H1 (cell line): ENCODE measurements around the gene MBLAC1. TPM values are rescaled to one million over a fixed set of nuclear protein-coding genes. Genes with fewer than 3 reads are reported as not detected.

Source experiments
- CTCF ChIA-PET: fragments of 300-600 bp; sonication (Branson Sonifier 250); formaldehyde crosslinking; loops from one replicate; lab custom pipeline; 2021; ENCODE audit not compliant: partially characterized antibody; lab: Charles Lee
- POLR2A ChIA-PET: fragments of 300-600 bp; sonication (Branson Sonifier 250); formaldehyde crosslinking; loops from one replicate; lab custom pipeline; 2021; ENCODE audit warnings: inconsistent platforms; ENCODE audit not compliant: partially characterized antibody; lab: Charles Lee
- DNase-seq, 2 experiments: peaks; one replicate each; pipeline versions ENCODE4 v3.0.0 to v3.0.0-alpha.2; 2010 to 2022; ENCODE audit warnings: low spot score in 2 of 2, low read depth in 1 of 2, mixed read lengths in 1 of 2
- FAIRE-seq: peaks from 2 replicates; lab custom pipeline; 2011; peaks lifted over from hg19 to GRCh38; lab: Jason Lieb, UNC
- H2AFZ ChIP-seq: 2 replicates; pipeline ENCODE4 v1.8.1; 2012; ENCODE audit warnings: low read length, inconsistent platforms
- H2AK5ac ChIP-seq: 2 replicates; pipeline ENCODE4 v1.6.1; 2013; ENCODE audit warnings: low read depth, low read length
- H2BK120ac ChIP-seq: replicated peaks from 2 replicates; pipeline ENCODE3; 2013; ENCODE audit warnings: low read depth, low read length, inconsistent platforms
- H2BK12ac ChIP-seq: 2 replicates; pipeline ENCODE4 v1.6.1; 2013; ENCODE audit warnings: low read depth, low read length
- H2BK15ac ChIP-seq: 2 replicates; pipeline ENCODE4 v1.6.1; 2013; ENCODE audit warnings: low read length
- H2BK20ac ChIP-seq: 2 replicates; pipeline ENCODE4 v1.6.1; 2013; ENCODE audit warnings: low read length
- H2BK5ac ChIP-seq: 2 replicates; pipeline ENCODE4 v1.6.1; 2013; ENCODE audit warnings: low read depth, low read length
- H3K14ac ChIP-seq: 2 replicates; pipeline ENCODE4 v1.6.1; 2013; ENCODE audit warnings: inconsistent platforms; ENCODE audit not compliant: insufficient read length
- H3K18ac ChIP-seq: 2 replicates; pipeline ENCODE4 v1.6.1; 2013; ENCODE audit warnings: low read length; ENCODE audit errors: extremely low read depth
- H3K23ac ChIP-seq: 2 replicates; pipeline ENCODE4 v1.6.1; 2013; ENCODE audit warnings: inconsistent platforms; ENCODE audit not compliant: insufficient read length
- H3K23me2 ChIP-seq: 2 replicates; pipeline ENCODE4 v1.6.1; 2013; ENCODE audit warnings: low read depth, low read length
- H3K27ac ChIP-seq: 2 replicates; pipeline ENCODE4 v1.6.1; 2011; ENCODE audit warnings: low read depth, low read length, inconsistent platforms
- H3K27me3 ChIP-seq, 4 experiments: replicated peaks in 1 of 4; 1 replicate in 1 of 4; 2 replicates in 3 of 4; pipeline versions ENCODE4 v1.6.1 to v1.8.1; 2011 to 2013; ENCODE audit warnings: low read length in 3 of 4, mild to moderate bottlenecking in 3 of 4, inconsistent platforms in 2 of 4, mixed read lengths in 2 of 4, moderate library complexity in 1 of 4; ENCODE audit not compliant: control insufficient read depth in 3 of 4, insufficient read depth in 3 of 4; ENCODE audit errors: extremely low read depth in 1 of 4
- H3K36me3 ChIP-seq, 4 experiments: 2 replicates each; pipeline versions ENCODE4 v1.6.1 to v1.8.1; 2011 to 2013; ENCODE audit warnings: mild to moderate bottlenecking in 4 of 4, low read length in 3 of 4, moderate library complexity in 2 of 4, control low read depth in 1 of 4, inconsistent platforms in 1 of 4; ENCODE audit not compliant: insufficient read depth in 4 of 4, control insufficient read depth in 2 of 4
- H3K4ac ChIP-seq: replicated peaks from 2 replicates; pipeline ENCODE3; 2013; ENCODE audit warnings: low read length, low read depth, mixed read lengths, inconsistent platforms; ENCODE audit not compliant: insufficient read length
- H3K4me1 ChIP-seq, 4 experiments: replicated peaks in 1 of 4; 1 replicate in 1 of 4; 2 replicates in 3 of 4; pipeline versions ENCODE4 v1.6.1 to v1.8.1; 2011 to 2013; ENCODE audit warnings: low read length in 3 of 4, inconsistent platforms in 2 of 4, mixed read lengths in 1 of 4; ENCODE audit not compliant: insufficient read depth in 4 of 4, control insufficient read depth in 3 of 4
- H3K4me2 ChIP-seq, 2 experiments: 2 replicates each; pipeline versions ENCODE4 v1.6.1 to v1.8.1; 2011 to 2013; ENCODE audit warnings: low read depth in 2 of 2, low read length in 2 of 2, control low read depth in 1 of 2, inconsistent platforms in 1 of 2, mild to moderate bottlenecking in 1 of 2; ENCODE audit not compliant: insufficient read depth in 1 of 2
- H3K4me3 ChIP-seq, 4 experiments: fragments of 200-600, 300-600 bp in 1 of 4; sonication (generic), shearing (Covaris generic), sonication (Bioruptor Twin) in 1 of 4; 2 replicates each; pipeline versions ENCODE4 v1.5.1 to v1.8.1; 2011 to 2016; ENCODE audit warnings: low read length in 4 of 4, low read depth in 3 of 4, control low read depth in 2 of 4, inconsistent platforms in 2 of 4, mild to moderate bottlenecking in 2 of 4, mixed read lengths in 1 of 4, moderate library complexity in 1 of 4; ENCODE audit not compliant: insufficient read depth in 2 of 4; ENCODE audit errors: extremely low read depth in 1 of 4
- H3K56ac ChIP-seq: replicated peaks from 2 replicates; pipeline ENCODE3; 2013; ENCODE audit warnings: low read depth, mild to moderate bottlenecking, mixed read lengths, low read length, inconsistent platforms; ENCODE audit not compliant: insufficient read length
- H3K79me1 ChIP-seq: 2 replicates; pipeline ENCODE4 v1.6.1; 2013; ENCODE audit warnings: low read depth, low read length, control low read depth
- H3K79me2 ChIP-seq, 2 experiments: 2 replicates each; pipeline versions ENCODE4 v1.6.1 to v1.8.1; 2012 to 2013; ENCODE audit warnings: low read length in 2 of 2, mild to moderate bottlenecking in 2 of 2, inconsistent platforms in 1 of 2; ENCODE audit not compliant: insufficient read depth in 2 of 2, control insufficient read depth in 1 of 2
- H3K9ac ChIP-seq, 4 experiments: replicated peaks in 1 of 4; 1 replicate in 1 of 4; 2 replicates in 3 of 4; pipeline versions ENCODE4 v1.6.1 to v1.8.1; 2011 to 2013; ENCODE audit warnings: low read depth in 3 of 4, low read length in 3 of 4, control low read depth in 2 of 4, mild to moderate bottlenecking in 2 of 4, moderate library complexity in 2 of 4, inconsistent platforms in 1 of 4; ENCODE audit errors: extremely low read depth in 1 of 4
- H3K9me3 ChIP-seq, 2 experiments: 2 replicates each; pipeline versions ENCODE4 v1.6.1 to v1.8.1; 2012 to 2013; ENCODE audit warnings: mild to moderate bottlenecking in 2 of 2, moderate library complexity in 2 of 2, control low read depth in 1 of 2, inconsistent platforms in 1 of 2, low read depth in 1 of 2, low read length in 1 of 2, mixed read lengths in 1 of 2; ENCODE audit not compliant: insufficient read depth in 2 of 2
- H4K20me1 ChIP-seq, 2 experiments: replicated peaks in 1 of 2; 2 replicates each; pipeline versions ENCODE3 to v1.8.1; 2011 to 2013; ENCODE audit warnings: inconsistent platforms in 2 of 2, low read length in 2 of 2, mild to moderate bottlenecking in 1 of 2; ENCODE audit not compliant: insufficient read depth in 2 of 2, control insufficient read depth in 1 of 2
- H4K5ac ChIP-seq: 2 replicates; pipeline ENCODE4 v1.6.1; 2013; ENCODE audit warnings: low read length, low read depth, mixed read lengths, inconsistent platforms; ENCODE audit not compliant: insufficient read length
- H4K8ac ChIP-seq: 2 replicates; pipeline ENCODE4 v1.8.0; 2013; ENCODE audit warnings: mild to moderate bottlenecking, moderate library complexity, low read length, inconsistent platforms; ENCODE audit not compliant: insufficient read depth; ENCODE audit errors: extremely low read depth
- H4K91ac ChIP-seq: replicated peaks from 2 replicates; pipeline ENCODE3; 2013; ENCODE audit warnings: low read length, mixed read lengths, inconsistent platforms; ENCODE audit not compliant: insufficient read length
- WGBS, 2 experiments: shearing (Covaris generic) in 1 of 2; methylation state at CpG; one replicate each; pipeline versions ENCODE4 v1.1.6 to v1.1.7; 2013 to 2015; ENCODE audit warnings: low lambda C conversion rate in 2 of 2, mixed read lengths in 2 of 2, inconsistent platforms in 1 of 2, low coverage in 1 of 2, missing lambda C conversion rate in 1 of 2; ENCODE audit not compliant: insufficient replicate concordance in 2 of 2, insufficient coverage in 1 of 2, insufficient read length in 1 of 2; ENCODE audit errors: extremely low coverage in 1 of 2, missing lambda C conversion rate in 1 of 2; 5-methylcytosine and 5-hydroxymethylcytosine counted together
- polyA plus RNA-seq, 7 experiments: library from polyadenylated mRNA; depleted of rRNA in 3 of 7; stranded (reverse) in 5 of 7; unstranded in 2 of 7; fragments of >200 nt in 5 of 7; fragments of 200-250 nt in 2 of 7; gene quantifications; 1 replicate in 5 of 7; 2 replicates in 1 of 7; 4 replicates in 1 of 7; pipeline versions ENCODE4 v1.2.1 to v1.2.3, GENCODE V29; 2011 to 2013; ENCODE audit warnings: missing spikeins in 2 of 7, mixed read lengths in 2 of 7
- total RNA-seq: library from RNA; stranded (reverse); fragmentation: NEBNext Ultra II Directional; extraction: Animal tissue kit (Norgen Biotek cat#: 25700); gene quantifications from 2 replicates; pipeline ENCODE4 v1.2.1, GENCODE V29; 2021

The MBLAC1 gene
- total and polyA plus RNA-seq, 2 of the 8 experiments (the other 6 are each of a cell fraction or from before 2014, with no cell fraction given): 1.00 to 1.7 TPM

DNA sequence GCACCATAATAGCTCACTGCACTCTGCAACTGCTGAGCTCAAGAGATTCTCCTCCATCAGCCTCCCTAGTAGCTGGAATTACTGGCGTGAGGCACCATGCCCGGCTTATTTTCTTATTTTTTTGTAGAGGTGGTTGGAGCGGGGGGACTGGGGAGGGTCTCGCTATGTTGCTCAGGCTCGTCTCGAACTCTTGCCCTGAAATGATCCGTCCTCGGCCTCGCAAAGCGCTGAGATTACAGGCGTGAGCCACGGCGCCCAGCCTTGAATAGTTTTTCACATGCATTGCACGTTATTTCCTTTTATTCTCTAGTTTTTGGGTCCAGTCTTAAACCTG, 21.4 kb downstream of the MBLAC1 start:
- Histone ChIP-seq H2BK5ac (no peak overlapping the region), H2BK120ac (no peak overlapping the region), H3K36me3 (peaks cover 2 to 8% (median 5%) of the 10 kb centered on the region in 4 experiments; a peak in 5 of 8 replicates), H3K14ac (no peak overlapping the region), H3K79me2 (peaks cover 0 to 12% of the 10 kb centered on the region in 2 experiments; a peak in 2 of 4 replicates), H3K27me3 (no peaks in the 10 kb centered on the region), H2AFZ (peak overlapping the region; percentile 28; the same call in 1 of the 2 replicates), H3K27ac (no peak overlapping the region), H3K9ac (peak overlapping the region in 1 of 4 experiments; percentile 16; a peak in 1 of 7 replicates), H2BK15ac (no peak overlapping the region), H4K8ac (0 out of 2 replicates have a peak overlapping the region, but pooled peaks have one; percentile 39), H3K23ac (no peak overlapping the region), H2AK5ac (no peak overlapping the region), H3K18ac (no peak overlapping the region), H3K4me1 (peaks cover 0 to 4% (median under 1%) of the 10 kb centered on the region in 4 experiments; a peak in 2 of 7 replicates), H3K9me3 (no peaks in the 10 kb centered on the region), H3K4me3 (peak overlapping the region in 3 of 4 experiments; percentile 1 to 79 (median 16); a peak in 5 of 8 replicates), H3K4ac (no peak overlapping the region), H3K4me2 (peak overlapping the region; percentile 55 to 65), H3K23me2 (peaks cover 3% of the 10 kb centered on the region), H3K56ac (peak overlapping the region; percentile 8), H2BK12ac (no peak overlapping the region), H4K20me1 (peaks cover 1 to 3% of the 10 kb centered on the region in 2 experiments), H2BK20ac (no peak overlapping the region), H4K91ac (no peak overlapping the region), H3K79me1 (no peaks in the 10 kb centered on the region; the same call in 1 of the 2 replicates), H4K5ac (peak overlapping the region; percentile 34)
- POLR2A ChIA-PET: interaction anchor here (0.7 to 2.8 kb wide), 21 partner anchors 8 to 63 kb away, joined by 3 to 45 read pairs (median 5); partner anchors contain the start of genes AP4M1, COPS6, GAL3ST4 and GPC2
- CTCF ChIA-PET: interaction anchor here (0.7 to 10.2 kb wide), 4 partner anchors 11 to 69 kb away, joined by 3 to 108 read pairs (median 8); no protein-coding TSS in a partner anchor
- 75% methylated on average over 14 of the region's 14 CpGs; no CpG with 5 or more reads in 1 of the 2 experiments for WGBS, 2 experiments
- FAIRE-seq: no peak
- no peak for DNase-seq
